HG03460 (cell line): ENCODE results near the gene SLC26A11.
"Not testable (repeated sequence)": the region's sequence is repeated elsewhere in the genome, so short reads cannot be mapped to it uniquely, and the experiment has no call there.

Experiments
- ATAC-seq: cut with Tn5 transposase; IDR thresholded peaks from one replicate; pipeline ENCODE4 v1.9.1; 2021; ENCODE audit not compliant: unreplicated experiment

Gene SLC26A11

GRCh38 chr17:80237386-80237785 lies 17.2 kb downstream of the SLC26A11 start:
- no peak for ATAC-seq

GRCh38 chr17:80242505-80242904 lies 22.3 kb downstream of the SLC26A11 start:
- ATAC-seq, result no peak

DNA sequence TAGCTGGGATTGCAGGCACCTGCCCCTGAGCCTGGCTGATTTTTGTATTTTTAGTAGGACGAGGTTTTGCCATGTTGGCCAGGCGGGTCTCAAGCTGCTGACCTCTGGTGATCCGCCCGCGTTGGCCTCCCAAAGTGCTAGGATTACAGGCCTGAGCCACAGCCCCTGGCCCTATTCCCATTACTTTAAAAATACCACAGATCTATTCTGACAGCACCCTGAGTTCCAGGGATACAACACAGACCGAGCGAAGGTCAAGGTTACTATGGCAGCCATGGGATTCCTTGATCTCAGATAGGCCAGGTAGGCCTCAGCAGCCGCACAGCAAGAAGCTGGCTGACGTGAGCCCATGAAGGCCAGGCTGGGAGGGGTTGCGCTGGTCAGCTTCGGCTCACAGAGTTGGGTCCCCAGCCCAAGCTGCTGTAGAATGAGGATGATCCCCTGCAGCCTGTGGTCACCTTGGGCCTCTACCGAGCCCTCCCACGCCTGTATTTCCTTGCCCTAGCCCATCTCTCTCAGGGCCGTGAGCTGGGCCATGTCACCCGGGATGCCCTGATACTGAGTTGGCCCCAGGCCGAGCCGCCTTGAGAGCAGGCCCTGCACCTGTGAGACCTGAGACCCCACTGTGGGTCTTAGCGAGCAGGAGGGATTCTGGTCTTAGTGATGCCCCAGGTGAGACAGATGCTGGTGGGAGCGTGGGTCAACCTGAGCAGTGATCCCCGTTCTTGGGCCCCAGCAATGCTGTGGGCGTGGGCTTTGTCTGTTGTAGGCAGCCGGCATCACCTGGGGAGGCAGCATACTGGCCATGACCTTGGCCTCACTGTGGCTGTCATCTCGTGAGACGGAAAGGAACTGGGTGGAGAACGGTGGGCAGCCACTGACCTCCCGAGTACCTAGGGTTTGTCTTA lies 23.6 kb downstream of the SLC26A11 start:
- no peak for ATAC-seq

- not testable (repeated sequence) for ATAC-seq
These were observed 24.2 kb downstream of the SLC26A11 start for GRCh38 chr17:80244448-80244847.

- ATAC-seq, result no peak
These were observed 24.8 kb downstream of the SLC26A11 start for GRCh38 chr17:80244871-80245509.

- ATAC-seq, result no peak
These were observed 25.5 kb downstream of the SLC26A11 start for GRCh38 chr17:80245566-80246265.

DNA sequence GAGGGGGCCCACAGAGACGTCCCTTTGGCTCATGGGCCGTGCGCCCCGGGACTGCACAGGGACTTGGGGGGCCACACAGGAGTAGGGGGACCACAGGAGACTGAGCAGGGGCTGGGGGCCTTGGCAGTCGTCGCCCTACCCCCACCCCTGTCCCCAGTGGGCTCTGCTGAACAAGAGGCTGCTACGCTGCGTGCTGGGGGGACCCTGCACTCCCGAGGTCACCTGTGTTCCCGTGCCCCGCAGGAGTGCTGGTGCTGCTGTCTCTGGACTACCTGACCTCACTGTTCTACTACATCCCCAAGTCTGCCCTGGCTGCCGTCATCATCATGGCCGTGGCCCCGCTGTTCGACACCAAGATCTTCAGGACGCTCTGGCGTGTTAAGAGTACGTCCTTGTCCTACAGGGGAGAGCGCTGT lies 26.0 kb downstream of the SLC26A11 start:
- ATAC-seq, result no peak

DNA sequence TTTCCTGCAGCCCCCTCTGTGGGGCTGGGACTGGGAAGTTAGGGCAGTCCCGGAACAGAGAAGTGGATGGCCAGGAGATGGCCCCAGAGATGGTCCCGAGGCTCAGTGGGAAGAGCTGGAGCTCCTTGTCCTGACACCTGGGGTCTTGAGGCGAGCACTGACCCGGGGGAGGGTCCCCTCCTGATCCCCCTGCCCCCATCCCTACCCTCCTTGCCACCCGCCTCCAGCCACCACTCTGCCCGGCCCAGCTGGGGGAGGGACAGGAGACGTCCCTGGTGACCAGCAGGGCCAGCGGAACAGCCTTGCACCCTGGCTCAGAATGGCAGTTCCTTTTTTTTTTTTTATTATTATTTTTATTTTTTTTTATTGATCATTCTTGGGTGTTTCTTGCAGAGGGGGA lies 26.5 kb downstream of the SLC26A11 start:
- ATAC-seq, result no peak

- ATAC-seq, result no peak
These were observed 27.3 kb downstream of the SLC26A11 start for GRCh38 chr17:80247561-80247960.

- no peak for ATAC-seq
These were observed 28.0 kb downstream of the SLC26A11 start for GRCh38 chr17:80248001-80248893.

DNA sequence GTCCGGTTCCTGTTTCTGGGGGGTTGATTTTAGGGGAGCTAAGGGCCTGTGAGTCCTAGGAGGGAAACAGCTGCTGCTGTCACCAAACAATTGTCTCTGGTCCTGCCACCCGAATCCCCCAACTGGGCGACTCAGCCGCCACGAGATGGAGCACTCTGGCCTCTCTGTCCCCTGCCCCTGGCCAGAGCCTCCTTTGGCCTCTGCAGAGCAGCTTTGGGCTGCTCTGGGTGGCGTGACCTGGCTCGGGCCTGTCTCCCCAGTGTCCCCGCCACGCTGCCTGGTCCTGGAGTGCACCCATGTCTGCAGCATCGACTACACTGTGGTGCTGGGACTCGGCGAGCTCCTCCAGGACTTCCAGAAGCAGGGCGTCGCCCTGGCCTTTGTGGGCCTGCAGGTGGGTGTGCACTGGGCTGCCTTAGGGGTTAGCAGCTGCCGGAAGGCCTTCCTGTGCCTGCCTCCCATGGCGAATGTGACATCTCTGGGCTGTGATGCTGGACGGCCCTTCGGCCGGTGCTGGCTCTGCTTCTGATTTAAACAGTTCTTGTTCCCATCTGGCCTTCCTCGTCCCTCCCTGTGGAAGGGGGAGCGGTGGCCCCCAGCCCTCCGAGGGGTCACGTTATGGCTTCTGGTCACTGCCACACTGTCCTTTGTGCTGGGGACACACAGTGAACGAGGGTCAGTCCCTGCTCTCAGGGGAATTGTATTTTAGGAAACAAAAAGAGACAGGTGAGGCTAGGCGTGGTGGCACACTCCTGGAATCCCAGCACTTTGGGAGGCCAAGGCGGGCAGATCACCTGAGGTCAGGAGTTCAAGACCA lies 28.9 kb downstream of the SLC26A11 start:
- no peak for ATAC-seq

- no peak for ATAC-seq
These were observed 31.7 kb downstream of the SLC26A11 start for GRCh38 chr17:80251966-80252365.

- no peak for ATAC-seq
These were observed 32.6 kb downstream of the SLC26A11 start for GRCh38 chr17:80252871-80253270.

- no peak for ATAC-seq
These were observed 33.6 kb downstream of the SLC26A11 start for GRCh38 chr17:80253631-80254395.

DNA sequence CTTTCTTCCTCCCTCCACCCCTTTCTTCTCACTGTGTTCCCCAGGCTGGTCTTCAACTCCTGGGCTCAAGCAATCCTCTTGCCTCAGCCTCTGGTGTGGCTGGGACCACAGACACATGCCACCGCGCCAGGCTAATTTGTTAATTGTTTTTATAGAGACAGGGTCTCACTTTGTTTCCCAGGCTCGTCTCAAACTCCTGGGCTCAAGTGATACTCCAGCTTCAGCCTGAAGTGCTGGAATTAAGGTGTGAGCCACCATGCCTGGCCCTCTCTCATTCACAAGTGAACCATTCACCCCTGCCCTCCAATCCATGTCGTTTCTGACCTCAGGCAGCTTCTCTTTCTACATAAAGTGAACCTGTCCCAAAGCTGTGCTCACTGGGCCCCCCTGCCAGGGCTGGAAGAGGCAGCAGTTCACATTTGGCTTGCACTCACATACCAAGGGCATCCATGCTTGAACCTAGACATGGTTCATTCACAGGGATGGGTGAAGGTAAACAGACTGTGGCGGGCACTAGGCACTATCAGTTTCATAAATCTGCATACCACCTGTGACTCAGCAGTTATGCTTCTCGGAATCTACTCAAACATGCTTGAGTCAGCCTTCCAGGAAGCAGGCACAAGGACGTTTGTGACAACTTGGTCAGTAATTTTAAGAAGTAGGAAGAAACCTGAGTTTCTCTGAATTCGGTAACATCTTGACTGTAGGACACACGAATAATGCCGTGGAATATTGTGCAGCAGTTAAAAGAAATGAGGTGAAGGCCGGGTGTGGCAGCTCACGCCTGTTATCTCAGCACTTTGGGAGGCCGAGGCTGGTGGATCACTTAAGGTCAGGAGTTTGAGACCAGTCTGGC lies 34.4 kb downstream of the SLC26A11 start:
- ATAC-seq, result peak; percentile 54

GRCh38 chr17:80256034-80256350 lies 35.8 kb downstream of the SLC26A11 start:
- ATAC-seq, result no peak

DNA sequence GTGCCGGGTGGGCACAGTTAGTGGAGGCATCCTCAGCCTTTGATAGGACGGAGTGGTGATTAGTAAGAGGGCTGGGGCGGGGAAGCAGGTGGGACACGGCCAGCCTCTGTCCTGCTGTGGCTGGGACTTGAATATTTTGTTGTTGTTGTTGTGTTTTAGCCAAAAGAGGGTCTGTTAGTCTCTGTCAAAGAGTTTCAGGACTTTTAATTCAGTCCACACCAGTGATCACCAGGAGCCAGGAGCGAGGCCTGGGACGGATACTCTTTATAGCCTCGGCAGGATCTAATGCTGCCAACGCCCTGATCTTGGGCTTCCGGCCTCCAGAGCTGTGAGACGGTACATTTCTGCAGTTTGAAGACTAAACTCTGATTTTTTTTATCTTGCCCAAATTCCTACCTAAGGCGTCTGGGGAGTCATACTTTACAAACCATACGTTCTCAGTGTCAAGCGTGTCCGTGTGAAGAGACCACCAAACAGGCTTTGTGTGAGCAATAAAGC lies 37.5 kb downstream of the SLC26A11 start:
- ATAC-seq, result no peak

- ATAC-seq, result not testable (repeated sequence)
These were observed 38.1 kb downstream of the SLC26A11 start for GRCh38 chr17:80258296-80258695.
